KOPT-K1 (cell line): ENCODE data around the gene KCTD2.
"Not testable (repeated sequence)": the region's sequence is repeated elsewhere in the genome, so short reads cannot be mapped to it uniquely, and the experiment has no call there.

Source experiments
- H3K27ac ChIP-seq: fragments of 200-600 bp; sonication (generic); 2 replicates; pipeline ENCODE4 v1.5.1; 2016; ENCODE audit warnings: antibody characterized with exemption, mild to moderate bottlenecking, low read depth, low read length; ENCODE audit not compliant: poor library complexity, severe bottlenecking
- H3K36me3 ChIP-seq: fragments of 200-600 bp; sonication (generic); 2 replicates; pipeline ENCODE4 v1.5.1; 2017; ENCODE audit warnings: antibody characterized with exemption, mild to moderate bottlenecking, low read length, moderate library complexity; ENCODE audit not compliant: insufficient read depth
- H3K9me3 ChIP-seq: fragments of 200-600 bp; sonication (generic); 2 replicates; pipeline ENCODE4 v1.5.1; 2017; ENCODE audit warnings: antibody characterized with exemption, low read length, mild to moderate bottlenecking; ENCODE audit not compliant: insufficient read depth, poor library complexity, severe bottlenecking

KCTD2 gene

DNA sequence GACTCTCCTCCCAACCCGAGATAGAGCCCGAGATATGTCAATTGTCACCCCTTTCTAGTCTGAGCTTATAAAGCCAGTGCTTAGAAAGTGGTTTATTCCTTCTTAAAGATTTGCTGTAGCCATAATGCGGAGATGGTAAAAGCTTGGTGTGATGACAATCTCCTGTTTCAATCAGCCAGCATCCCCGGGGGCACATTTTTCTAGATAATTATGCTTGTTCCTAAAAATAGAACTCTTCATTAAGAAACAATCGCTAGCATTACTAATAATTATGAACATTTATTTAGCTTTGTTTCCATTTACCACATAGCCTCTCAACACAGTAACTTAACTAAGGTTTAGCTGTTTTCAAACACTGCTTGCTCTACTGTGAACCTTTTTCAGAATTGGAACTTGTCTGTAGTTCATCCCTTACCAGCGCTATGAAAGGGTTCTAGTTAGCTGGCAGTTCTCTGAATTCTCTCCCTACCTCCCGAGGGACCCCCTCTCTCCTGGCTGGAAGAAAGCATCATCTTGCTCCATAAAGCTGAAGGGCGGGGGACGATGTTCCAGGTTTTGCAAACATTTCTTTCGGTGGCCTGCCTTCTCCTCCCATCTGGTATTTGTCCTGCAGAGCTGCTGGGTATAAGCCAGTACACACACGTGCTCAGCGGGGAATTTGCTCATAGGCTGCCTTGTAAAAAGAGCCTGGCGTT is 35.5 kb upstream of the KCTD2 start:
- no peaks in the 10 kb centered on the region for H3K9me3 ChIP-seq
- no peak overlapping the region for H3K27ac ChIP-seq
- H3K36me3 ChIP-seq: peaks cover 13% of the 10 kb centered on the region

DNA sequence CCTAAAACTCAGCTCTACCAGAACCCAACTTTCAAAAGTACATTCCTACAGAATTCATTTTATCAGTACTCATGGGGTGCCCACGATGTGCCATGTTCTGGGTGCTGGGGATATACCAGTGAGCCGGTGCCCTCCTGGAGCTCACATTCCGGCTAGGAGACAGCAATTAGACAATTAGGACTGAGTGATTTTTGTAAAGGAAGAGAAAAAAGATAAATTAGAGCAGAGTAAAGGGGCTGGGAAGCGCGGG is 35.0 kb upstream of the KCTD2 start:
- Histone ChIP-seq H3K27ac (peak overlapping the region; percentile 79), H3K36me3 (peaks cover 17% of the 10 kb centered on the region), H3K9me3 (no peaks in the 10 kb centered on the region)

- peak within 1 kb of the TSS; percentile 79 for H3K27ac ChIP-seq
- H3K36me3 ChIP-seq: peaks cover 20% of the 10 kb centered on the region
- H3K9me3 ChIP-seq: no peaks in the 10 kb centered on the region
These were observed 34.5 kb upstream of the KCTD2 start, which contains the start of gene MRPL58 for GRCh38 chr17:75012346-75013091. MRPL58 (plus strand) TSS chr17:75012670; CDS start chr17:75012687, 17 bp downstream.

DNA sequence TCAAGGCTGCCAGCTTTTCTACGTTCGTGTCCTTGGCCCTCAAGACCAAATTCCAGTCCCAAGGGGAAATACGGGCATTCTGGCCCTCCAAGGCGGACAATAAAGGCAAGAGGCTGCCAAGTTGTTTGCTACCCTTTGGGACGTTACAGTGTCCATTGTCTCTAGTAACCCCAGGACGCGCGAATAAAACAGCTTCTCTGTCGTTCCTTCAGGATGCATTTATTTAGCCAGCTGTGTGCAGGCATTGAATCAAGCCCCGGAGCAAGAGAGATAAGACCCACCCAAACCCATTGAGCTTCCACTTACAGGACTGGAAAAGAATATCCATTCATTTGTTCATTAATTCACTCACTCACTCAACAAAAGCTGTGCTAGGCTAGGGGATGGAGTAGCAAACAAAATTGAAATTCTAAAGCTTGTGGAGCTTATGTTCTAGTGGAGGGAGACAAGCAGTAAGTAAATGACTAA is 33.9 kb upstream of the KCTD2 start:
- no peaks in the 10 kb centered on the region for H3K9me3 ChIP-seq
- peaks cover 26% of the 10 kb centered on the region for H3K36me3 ChIP-seq
- H3K27ac ChIP-seq: peak overlapping the region; percentile 79

DNA sequence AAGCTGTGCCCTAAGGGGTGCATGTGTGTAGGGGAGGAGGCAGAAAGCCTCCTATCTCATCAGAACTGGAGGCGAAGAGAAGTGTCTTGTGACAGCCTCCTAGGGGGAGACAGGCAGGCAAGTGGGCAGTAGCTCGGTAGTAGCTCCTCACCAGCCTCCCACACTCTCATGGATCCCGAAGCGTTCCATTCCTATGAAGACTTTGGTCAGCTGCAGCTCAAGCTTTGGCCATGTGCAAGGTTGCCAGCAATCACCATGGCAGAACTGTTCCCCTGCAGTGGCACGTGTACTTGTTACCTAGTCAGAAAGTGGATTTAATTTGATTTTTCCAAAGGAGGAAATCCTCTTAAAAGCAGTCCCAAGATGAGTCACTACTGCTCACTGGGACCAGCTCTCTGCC is 27.9 kb upstream of the KCTD2 start:
- Histone ChIP-seq H3K9me3 (no peaks in the 10 kb centered on the region), H3K27ac (no peak overlapping the region), H3K36me3 (peaks cover 72% of the 10 kb centered on the region)

GRCh38 chr17:75019710-75020109 is 27.3 kb upstream of the KCTD2 start:
- Histone ChIP-seq H3K27ac (no peak overlapping the region), H3K36me3 (peaks cover 72% of the 10 kb centered on the region), H3K9me3 (no peaks in the 10 kb centered on the region)

DNA sequence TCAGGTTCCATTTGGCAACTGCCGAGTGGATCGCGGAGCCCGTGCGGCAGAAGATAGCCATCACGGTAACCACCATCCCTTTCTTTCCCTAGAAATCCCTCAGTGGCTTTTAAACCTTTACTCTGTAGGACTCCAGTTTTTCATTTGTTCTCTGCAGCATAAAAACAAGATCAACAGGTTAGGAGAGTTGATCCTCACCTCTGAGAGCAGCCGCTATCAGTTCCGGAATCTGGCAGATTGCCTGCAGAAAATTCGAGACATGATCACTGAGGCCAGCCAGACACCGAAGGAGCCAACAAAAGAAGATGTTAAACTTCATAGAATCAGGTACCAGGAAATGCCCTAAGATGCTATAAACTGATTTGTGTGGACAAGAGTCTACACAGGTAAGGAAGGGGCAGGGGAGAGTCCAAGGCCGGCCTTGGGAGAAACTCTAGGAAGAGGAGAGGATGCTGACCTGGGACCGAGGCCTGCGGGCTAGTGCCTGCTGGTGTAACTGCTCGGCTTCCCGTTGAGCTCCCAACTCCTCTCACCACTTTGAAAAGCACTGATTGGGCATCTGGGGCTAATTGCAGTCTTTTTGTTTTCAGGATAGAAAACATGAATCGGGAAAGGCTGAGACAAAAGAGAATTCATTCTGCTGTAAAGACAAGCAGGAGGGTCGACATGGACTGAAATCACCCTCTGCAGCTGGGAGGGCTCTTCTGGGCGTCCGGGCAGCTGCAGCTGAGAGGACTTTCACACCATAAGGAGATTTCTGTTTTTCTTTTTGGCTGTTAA is 26.5 kb upstream of the KCTD2 start:
- H3K27ac ChIP-seq: no peak overlapping the region
- H3K9me3 ChIP-seq: no peaks in the 10 kb centered on the region
- peaks cover 70% of the 10 kb centered on the region for H3K36me3 ChIP-seq

DNA sequence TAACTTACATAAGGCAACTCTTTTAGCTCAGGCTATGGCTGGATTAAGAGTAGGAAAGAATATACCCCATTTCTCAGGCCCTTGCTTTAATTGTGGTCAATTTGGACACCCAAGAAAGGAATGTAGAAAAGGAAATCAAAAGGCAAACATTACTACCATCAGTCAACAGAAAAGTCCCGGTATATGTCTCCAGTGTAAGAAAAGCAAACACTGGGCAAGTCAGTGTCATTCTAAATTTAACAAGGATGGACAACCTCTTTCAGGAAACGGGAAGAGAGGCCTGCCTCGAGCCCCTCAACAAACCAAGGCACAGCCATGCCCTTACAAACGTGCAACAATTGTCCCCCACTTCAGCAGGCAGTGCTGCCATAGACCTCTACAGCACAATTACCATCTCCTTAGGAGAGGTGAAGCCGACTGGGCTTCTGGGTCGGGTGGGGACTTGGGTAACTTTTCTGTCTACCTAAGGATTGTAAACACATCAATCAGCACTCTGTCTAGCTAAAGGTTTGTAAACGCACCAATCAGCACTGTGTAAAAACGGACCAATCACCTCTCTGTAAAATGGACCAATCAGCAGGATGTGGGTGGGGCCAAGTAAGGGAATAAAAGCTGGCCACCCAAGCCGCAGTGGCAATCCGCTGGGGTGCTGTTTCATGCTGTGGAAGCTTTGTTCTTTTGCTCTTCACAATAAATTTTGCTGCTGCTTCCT is 22.2 kb upstream of the KCTD2 start:
- peaks cover 30% of the 10 kb centered on the region for H3K36me3 ChIP-seq
- no peak overlapping the region for H3K27ac ChIP-seq
- peaks cover 22% of the 10 kb centered on the region for H3K9me3 ChIP-seq

GRCh38 chr17:75025398-75025734 is 21.7 kb upstream of the KCTD2 start:
- not testable (repeated sequence) for H3K27ac ChIP-seq
- Histone ChIP-seq H3K9me3 (peaks cover 27% of the 10 kb centered on the region), H3K36me3 (peaks cover 25% of the 10 kb centered on the region)

GRCh38 chr17:75026650-75027049 is 20.4 kb upstream of the KCTD2 start:
- Histone ChIP-seq H3K9me3 (peaks cover 31% of the 10 kb centered on the region), H3K36me3 (peaks cover 12% of the 10 kb centered on the region)
- H3K27ac ChIP-seq: not testable (repeated sequence)

DNA sequence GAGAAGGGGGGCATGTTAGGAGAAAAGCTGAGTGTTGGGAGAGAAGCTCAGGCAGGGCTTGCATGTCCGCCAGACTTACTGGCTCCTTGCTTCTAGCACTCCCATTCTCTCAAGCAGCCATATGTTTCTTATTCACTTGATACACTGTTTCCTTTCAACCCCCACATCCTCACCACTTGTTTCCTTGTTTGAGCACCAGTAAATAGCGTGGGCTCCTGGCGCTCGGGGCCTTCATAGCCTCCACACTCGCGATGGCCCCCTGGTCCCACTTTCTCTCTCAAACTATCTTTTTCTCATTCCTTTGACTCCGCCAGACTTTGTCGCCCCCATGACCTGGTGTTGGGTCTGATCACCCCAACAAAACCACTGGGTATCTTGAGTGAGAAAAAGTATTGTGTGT is 16.9 kb upstream of the KCTD2 start:
- Histone ChIP-seq H3K36me3 (no peaks in the 10 kb centered on the region), H3K27ac (no peak overlapping the region), H3K9me3 (peaks cover 31% of the 10 kb centered on the region)

DNA sequence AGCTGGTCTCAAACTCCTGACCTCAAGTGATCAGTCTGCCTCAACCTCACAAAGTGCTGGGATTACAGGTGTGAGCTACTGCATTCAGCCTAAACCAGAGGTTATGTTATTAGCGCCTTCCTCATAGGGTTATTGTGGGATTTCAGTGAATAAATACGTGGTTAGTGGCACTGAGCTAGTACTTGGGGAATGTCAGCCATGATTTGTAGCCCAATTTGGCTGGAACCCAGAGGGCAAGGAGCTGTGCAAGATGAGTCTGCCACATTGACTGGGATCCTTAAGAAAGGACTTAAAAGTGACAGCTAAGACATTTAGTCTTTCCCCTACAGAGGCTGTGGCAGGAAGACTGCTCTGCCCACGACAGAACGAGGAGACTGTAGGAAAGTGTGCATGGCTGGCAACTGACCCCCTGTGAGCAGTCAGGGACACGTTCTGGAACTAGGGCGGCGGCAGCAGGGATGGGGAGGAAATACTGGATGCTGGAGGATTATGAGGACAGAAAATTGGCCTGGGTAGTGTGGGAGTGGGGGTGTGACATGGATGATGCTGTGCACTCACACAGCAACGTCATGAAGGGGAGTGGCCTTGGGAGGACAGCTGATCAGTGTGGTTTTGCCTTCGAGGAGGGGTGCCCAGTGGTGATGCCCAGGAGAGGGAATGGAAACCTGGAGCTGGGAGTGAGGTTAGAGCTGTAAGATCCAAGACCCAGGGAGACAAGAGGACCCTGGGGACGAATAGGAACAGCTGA is 14.9 kb upstream of the KCTD2 start:
- Histone ChIP-seq H3K9me3 (peaks cover 19% of the 10 kb centered on the region), H3K36me3 (peaks cover 6% of the 10 kb centered on the region; the same call in 1 of the 2 replicates), H3K27ac (no peak overlapping the region)

- Histone ChIP-seq H3K36me3 (peaks cover 6% of the 10 kb centered on the region; the same call in 1 of the 2 replicates), H3K27ac (no peak overlapping the region)
These were observed 14.2 kb upstream of the KCTD2 start for GRCh38 chr17:75032720-75033280.

More at GRCh38 chr17:75032720-75033280, 14.2 kb upstream of the KCTD2 start:
- peaks cover 14% of the 10 kb centered on the region for H3K9me3 ChIP-seq
